Panc1 (cell line): ENCODE data around the gene MARCHF6. TPM values are rescaled to one million over a fixed set of nuclear protein-coding genes. Genes with fewer than 3 reads are reported as not detected.
A peak's percentile ranks its signal among the peaks of the same experiment; 100 is the strongest.

Source experiments
- ATAC-seq: fragments of 200-7000 bp; cut with Tn5 transposase; 2 replicates; pipeline ENCODE4 v1.9.1; 2020; ENCODE audit warnings: mild to moderate bottlenecking, moderate library complexity
- BruUV-seq: library from RNA; stranded (reverse); fragments of 400-500 nt; replicated peaks from 2 replicates; lab custom pipeline; 2021; lab: Mats Ljungman, UMichigan
- CTCF ChIA-PET: fragments of 300-600 bp; sonication (Branson Sonifier 250); formaldehyde crosslinking; loops from one replicate; lab custom pipeline; 2022; ENCODE audit warnings: antibody characterized with exemption; lab: Charles Lee
- POLR2A ChIA-PET: fragments of 300-600 bp; sonication (Branson Sonifier 250); formaldehyde crosslinking; loops from one replicate; lab custom pipeline; 2022; ENCODE audit warnings: antibody characterized with exemption; lab: Charles Lee
- DNase-seq: peaks from one replicate; pipeline ENCODE4 v3.0.0-alpha.2; 2010; ENCODE audit warnings: low read depth, low spot score
- H3K27ac ChIP-seq: 2 replicates; pipeline ENCODE4 v1.5.1; 2011; ENCODE audit warnings: mild to moderate bottlenecking, low read length, inconsistent platforms
- H3K27me3 ChIP-seq: fragments of 200-500 bp; sonication (Bioruptor generic); 2 replicates; pipeline ENCODE4 v1.6.0; 2014; ENCODE audit warnings: low read length, inconsistent platforms; ENCODE audit not compliant: control insufficient read depth, insufficient read depth
- H3K36me3 ChIP-seq: fragments of 200-500 bp; sonication (Bioruptor generic); 2 replicates; pipeline ENCODE4 v1.5.1; 2014; ENCODE audit warnings: inconsistent platforms, mild to moderate bottlenecking, low read length, moderate library complexity; ENCODE audit not compliant: control insufficient read depth, insufficient read depth
- H3K4me1 ChIP-seq: 2 replicates; pipeline ENCODE4 v1.5.1; 2011; ENCODE audit warnings: inconsistent platforms, mild to moderate bottlenecking, low read length, moderate library complexity; ENCODE audit not compliant: control insufficient read depth, insufficient read depth
- H3K4me3 ChIP-seq, 2 experiments: 2 replicates each; pipeline ENCODE4 v1.5.1; 2011 to 2012; ENCODE audit warnings: low read depth in 2 of 2, low read length in 2 of 2, mild to moderate bottlenecking in 2 of 2, inconsistent platforms in 1 of 2, moderate library complexity in 1 of 2
- H3K9me3 ChIP-seq: fragments of 200-500 bp; sonication (Bioruptor generic); 2 replicates; pipeline ENCODE4 v1.5.1; 2014; ENCODE audit warnings: low read depth, mild to moderate bottlenecking, inconsistent platforms, low read length, moderate library complexity; ENCODE audit not compliant: control insufficient read depth, insufficient read depth
- POLR2AphosphoS5 ChIP-seq: IDR thresholded peaks from 2 replicates; pipeline ENCODE4 v1.6.1; 2012; ENCODE audit warnings: mild to moderate bottlenecking, low read depth, low read length, moderate library complexity
- SIN3A ChIP-seq: IDR thresholded peaks from 2 replicates; pipeline ENCODE4 v1.6.1; 2012; ENCODE audit warnings: low read depth, mild to moderate bottlenecking, low read length, moderate library complexity, borderline replicate concordance; ENCODE audit not compliant: insufficient read depth
- TCF7L2 ChIP-seq: IDR thresholded peaks from 2 replicates; pipeline ENCODE4 v1.6.1; 2011; ENCODE audit warnings: mild to moderate bottlenecking, low read depth, low read length, inconsistent platforms
- in situ Hi-C: cut with HindIII; loops from 2 replicates; pipeline ENCODE4 v1.10.0; 2016; ENCODE audit warnings: low sequenced_read_pairs, low pct_unique_long_range_greater_than_20kb
- intact Hi-C: fragments of 100-400 bp; cut with micrococcal nuclease; formaldehyde crosslinking; loops from one replicate; pipeline ENCODE4 v1.10.0; 2022; ENCODE audit not compliant: unreplicated experiment
- total RNA-seq: library from RNA; stranded (reverse); gene quantifications from one replicate; pipeline ENCODE4 v1.2.1, GENCODE V29; 2021; ENCODE audit not compliant: unreplicated experiment
- TF ChIP-seq, protein P1 (sequence below): fragments of 450-650 bp; IDR thresholded peaks from 2 replicates; pipeline ENCODE4 v1.5.1; 2017; ENCODE audit warnings: mild to moderate bottlenecking
- TF ChIP-seq, protein P2 (sequence below), 2 experiments: IDR thresholded peaks; 2 replicates each; pipeline ENCODE4 v1.6.1; 2011 to 2012; ENCODE audit warnings: low read depth in 2 of 2, control low read depth in 1 of 2, low read length in 1 of 2, mild to moderate bottlenecking in 1 of 2, moderate library complexity in 1 of 2; ENCODE audit not compliant: insufficient read depth in 1 of 2

MARCHF6 gene
- total RNA-seq, 1 experiment from 2014 or later = 172 TPM

DNA sequence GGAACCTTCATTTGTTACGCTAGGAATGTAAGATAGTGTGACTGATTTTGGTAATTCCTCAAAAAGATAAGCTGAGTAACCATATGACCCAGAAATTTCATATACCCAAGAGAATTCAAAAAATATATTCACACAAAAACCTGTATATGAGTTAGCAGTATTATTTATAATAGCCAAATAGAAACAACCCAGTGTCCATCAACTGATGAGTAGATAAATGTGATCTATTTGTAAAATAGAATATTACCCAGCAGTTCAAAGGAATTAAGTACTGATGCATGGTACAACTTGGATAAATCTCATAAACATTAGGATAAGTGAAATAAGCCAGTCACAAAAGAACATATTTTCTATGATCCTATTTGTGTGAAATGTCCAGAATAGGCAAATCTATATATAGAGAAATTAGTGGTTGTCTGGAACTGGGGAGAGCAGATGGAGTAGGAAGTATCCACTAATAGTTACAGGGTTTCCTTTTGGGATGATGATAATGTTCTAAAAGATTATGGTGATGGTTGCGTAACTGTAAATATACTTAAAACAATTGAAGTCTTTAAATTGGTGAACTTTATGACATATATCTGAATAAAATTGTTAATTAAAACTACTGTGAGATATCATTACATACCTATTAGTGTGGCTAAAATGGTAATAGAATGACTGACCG is 10.2 kb downstream of the MARCHF6 start:
- intact Hi-C loops (no loop called here), in situ Hi-C loops (no loop called here)
- no peak for DNase-seq
- Histone ChIP-seq H3K9me3 (no peaks in the 10 kb centered on the region), H3K27ac (no peak overlapping the region), H3K27me3 (no peaks in the 10 kb centered on the region), H3K4me1 (peaks cover 30% of the 10 kb centered on the region), H3K36me3 (no peaks in the 10 kb centered on the region; the same call in 1 of the 2 replicates), H3K4me3 (no peak overlapping the region)
- BruUV-seq = no TSS peak
- ChIA-PET CTCF (interaction anchor here (1.0 kb wide), 1 partner anchor 80 kb away, joined by 6 read pairs; no protein-coding TSS in a partner anchor), POLR2A (interaction anchor here (0.6 to 1.0 kb wide), 2 partner anchors 10 to 1134 kb away, joined by 3 to 4 read pairs; partner anchors contain the start of gene MARCHF6)
- no peak for ATAC-seq
- no peak for TF ChIP-seq SIN3A

DNA sequence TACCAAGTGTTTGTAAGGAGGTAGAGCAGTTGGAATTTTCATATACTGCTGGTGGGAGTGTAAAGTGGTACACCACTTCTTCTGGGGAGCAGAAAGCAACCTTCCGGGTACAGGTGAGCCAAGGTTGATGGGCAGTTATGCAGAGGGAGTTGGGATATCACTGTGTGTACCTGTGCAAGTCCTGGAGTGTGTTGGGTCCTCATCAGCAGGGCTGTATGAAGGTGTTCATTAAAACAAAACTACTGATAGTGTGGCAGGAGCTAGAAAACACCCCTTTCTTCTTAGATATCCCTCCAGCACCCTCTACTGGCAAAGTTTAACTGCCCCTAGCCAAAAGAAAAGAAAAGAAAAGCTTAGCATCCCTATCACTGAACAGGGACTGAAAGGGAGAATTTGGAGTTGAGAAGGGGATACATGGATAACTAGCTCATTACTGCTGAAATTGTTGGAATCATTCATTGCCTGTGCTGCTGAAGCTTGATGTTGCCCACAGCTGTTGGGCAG is 10.7 kb downstream of the MARCHF6 start:
- DNase-seq (no peak), ATAC-seq (peak; percentile 46)
- no peak overlapping the region for H3K27ac ChIP-seq
- in situ Hi-C loops = no loop called here
- H3K27me3 ChIP-seq = no peaks in the 10 kb centered on the region
- H3K4me3 ChIP-seq = no peak overlapping the region
- TF ChIP-seq, protein P1, sequence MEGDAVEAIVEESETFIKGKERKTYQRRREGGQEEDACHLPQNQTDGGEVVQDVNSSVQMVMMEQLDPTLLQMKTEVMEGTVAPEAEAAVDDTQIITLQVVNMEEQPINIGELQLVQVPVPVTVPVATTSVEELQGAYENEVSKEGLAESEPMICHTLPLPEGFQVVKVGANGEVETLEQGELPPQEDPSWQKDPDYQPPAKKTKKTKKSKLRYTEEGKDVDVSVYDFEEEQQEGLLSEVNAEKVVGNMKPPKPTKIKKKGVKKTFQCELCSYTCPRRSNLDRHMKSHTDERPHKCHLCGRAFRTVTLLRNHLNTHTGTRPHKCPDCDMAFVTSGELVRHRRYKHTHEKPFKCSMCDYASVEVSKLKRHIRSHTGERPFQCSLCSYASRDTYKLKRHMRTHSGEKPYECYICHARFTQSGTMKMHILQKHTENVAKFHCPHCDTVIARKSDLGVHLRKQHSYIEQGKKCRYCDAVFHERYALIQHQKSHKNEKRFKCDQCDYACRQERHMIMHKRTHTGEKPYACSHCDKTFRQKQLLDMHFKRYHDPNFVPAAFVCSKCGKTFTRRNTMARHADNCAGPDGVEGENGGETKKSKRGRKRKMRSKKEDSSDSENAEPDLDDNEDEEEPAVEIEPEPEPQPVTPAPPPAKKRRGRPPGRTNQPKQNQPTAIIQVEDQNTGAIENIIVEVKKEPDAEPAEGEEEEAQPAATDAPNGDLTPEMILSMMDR = peak; percentile 67
- TF ChIP-seq POLR2AphosphoS5 = no peak
- peaks cover 30% of the 10 kb centered on the region for H3K4me1 ChIP-seq
- ChIA-PET POLR2A (interaction anchor here (1.0 kb wide), 1 partner anchor 11 kb away, joined by 3 read pairs; the partner anchor contains the start of gene MARCHF6), CTCF (interaction anchor here (0.6 to 1.0 kb wide), 4 partner anchors 32 to 80 kb away, joined by 3 to 6 read pairs (median 4); no protein-coding TSS in a partner anchor)
- H3K9me3 ChIP-seq = no peaks in the 10 kb centered on the region
- BruUV-seq = no TSS peak
- intact Hi-C loops = no loop called here
- no peaks in the 10 kb centered on the region for H3K36me3 ChIP-seq

DNA sequence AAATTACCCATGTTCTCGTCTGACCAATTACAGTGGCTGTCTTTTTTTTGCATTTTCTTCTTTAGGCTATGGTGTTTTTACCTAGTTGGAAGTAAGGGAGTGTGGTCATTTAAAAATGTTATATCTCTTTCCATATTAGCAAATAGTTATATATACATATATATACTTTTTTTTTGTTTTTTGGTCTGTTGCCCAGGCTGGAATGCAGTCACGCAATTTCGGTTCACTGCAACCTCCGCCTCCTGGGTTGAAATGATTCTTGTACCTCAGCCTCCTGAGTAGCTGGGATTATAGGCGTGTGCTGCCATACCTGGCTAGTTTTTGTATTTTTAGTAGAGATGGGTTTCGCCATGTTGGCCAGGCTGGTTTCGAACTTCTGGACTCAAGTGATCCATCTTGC is 12.3 kb downstream of the MARCHF6 start:
- Histone ChIP-seq H3K27me3 (no peaks in the 10 kb centered on the region), H3K4me1 (peaks cover 26% of the 10 kb centered on the region), H3K27ac (no peak overlapping the region), H3K36me3 (no peaks in the 10 kb centered on the region), H3K9me3 (no peaks in the 10 kb centered on the region), H3K4me3 (no peak overlapping the region)
- ATAC-seq = no peak
- CTCF ChIA-PET = no interaction called here
- in situ Hi-C loops = no loop called here
- no TSS peak for BruUV-seq
- intact Hi-C loops = no loop called here
- DNase-seq = no peak
- POLR2A ChIA-PET = no interaction called here
- TF ChIP-seq, protein P1 = no peak
- TF ChIP-seq, protein P2, sequence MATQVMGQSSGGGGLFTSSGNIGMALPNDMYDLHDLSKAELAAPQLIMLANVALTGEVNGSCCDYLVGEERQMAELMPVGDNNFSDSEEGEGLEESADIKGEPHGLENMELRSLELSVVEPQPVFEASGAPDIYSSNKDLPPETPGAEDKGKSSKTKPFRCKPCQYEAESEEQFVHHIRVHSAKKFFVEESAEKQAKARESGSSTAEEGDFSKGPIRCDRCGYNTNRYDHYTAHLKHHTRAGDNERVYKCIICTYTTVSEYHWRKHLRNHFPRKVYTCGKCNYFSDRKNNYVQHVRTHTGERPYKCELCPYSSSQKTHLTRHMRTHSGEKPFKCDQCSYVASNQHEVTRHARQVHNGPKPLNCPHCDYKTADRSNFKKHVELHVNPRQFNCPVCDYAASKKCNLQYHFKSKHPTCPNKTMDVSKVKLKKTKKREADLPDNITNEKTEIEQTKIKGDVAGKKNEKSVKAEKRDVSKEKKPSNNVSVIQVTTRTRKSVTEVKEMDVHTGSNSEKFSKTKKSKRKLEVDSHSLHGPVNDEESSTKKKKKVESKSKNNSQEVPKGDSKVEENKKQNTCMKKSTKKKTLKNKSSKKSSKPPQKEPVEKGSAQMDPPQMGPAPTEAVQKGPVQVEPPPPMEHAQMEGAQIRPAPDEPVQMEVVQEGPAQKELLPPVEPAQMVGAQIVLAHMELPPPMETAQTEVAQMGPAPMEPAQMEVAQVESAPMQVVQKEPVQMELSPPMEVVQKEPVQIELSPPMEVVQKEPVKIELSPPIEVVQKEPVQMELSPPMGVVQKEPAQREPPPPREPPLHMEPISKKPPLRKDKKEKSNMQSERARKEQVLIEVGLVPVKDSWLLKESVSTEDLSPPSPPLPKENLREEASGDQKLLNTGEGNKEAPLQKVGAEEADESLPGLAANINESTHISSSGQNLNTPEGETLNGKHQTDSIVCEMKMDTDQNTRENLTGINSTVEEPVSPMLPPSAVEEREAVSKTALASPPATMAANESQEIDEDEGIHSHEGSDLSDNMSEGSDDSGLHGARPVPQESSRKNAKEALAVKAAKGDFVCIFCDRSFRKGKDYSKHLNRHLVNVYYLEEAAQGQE (IDR thresholded peaks at IDR 0.05; ENCODE audit: insufficient read depth in 1 of 2, low read depth in 2 of 2, low read length in 1 of 2) = no peak
- TF ChIP-seq SIN3A (no peak), POLR2AphosphoS5 (no peak), TCF7L2 (no peak)
